ENCODE measurements around the gene PSMA5.
"Not testable (repeated sequence)": the region's sequence is repeated elsewhere in the genome, so short reads cannot be mapped to it uniquely, and the experiment has no call there.

Gene PSMA5

DNA sequence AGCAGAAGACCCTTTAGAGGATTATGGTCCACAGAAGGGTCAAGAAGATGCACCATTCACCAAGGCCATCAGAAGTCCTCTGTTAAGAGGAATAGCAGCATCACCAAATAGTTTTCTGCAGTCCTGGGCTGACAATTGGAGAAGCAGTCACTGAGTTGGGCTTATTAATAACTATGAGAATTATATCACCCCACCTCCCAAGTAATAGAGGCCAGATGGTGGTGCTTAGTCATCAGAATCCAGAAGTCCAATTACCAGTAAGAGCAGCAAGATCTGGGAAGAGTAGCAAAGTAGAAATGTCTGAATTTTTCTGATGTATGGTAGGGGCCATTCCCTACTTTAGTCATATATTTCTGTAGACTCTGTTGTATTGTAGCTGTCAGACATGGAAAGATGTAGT is 6.1 kb upstream of the PSMA5 start:
- no peak for DNase-seq (ENCODE audit: low read depth in 2 of 2)

DNA sequence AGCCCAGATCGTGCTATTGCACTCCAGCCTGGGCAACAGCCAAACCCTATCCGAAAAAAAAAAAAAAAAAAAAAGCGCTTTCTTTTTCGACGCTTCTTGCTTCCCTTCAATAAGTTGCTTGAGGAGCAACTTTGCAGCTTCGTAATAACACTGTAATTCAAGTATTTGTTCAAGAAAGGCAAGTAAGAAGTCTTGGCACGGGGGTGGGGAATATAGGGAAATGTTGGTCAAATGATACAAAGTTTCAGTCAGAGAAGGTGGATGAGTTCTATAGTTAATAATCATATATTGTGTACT is 871 bp upstream of the PSMA5 start:
- DNase-seq (ENCODE audit: low read depth in 2 of 2): no peak

DNA sequence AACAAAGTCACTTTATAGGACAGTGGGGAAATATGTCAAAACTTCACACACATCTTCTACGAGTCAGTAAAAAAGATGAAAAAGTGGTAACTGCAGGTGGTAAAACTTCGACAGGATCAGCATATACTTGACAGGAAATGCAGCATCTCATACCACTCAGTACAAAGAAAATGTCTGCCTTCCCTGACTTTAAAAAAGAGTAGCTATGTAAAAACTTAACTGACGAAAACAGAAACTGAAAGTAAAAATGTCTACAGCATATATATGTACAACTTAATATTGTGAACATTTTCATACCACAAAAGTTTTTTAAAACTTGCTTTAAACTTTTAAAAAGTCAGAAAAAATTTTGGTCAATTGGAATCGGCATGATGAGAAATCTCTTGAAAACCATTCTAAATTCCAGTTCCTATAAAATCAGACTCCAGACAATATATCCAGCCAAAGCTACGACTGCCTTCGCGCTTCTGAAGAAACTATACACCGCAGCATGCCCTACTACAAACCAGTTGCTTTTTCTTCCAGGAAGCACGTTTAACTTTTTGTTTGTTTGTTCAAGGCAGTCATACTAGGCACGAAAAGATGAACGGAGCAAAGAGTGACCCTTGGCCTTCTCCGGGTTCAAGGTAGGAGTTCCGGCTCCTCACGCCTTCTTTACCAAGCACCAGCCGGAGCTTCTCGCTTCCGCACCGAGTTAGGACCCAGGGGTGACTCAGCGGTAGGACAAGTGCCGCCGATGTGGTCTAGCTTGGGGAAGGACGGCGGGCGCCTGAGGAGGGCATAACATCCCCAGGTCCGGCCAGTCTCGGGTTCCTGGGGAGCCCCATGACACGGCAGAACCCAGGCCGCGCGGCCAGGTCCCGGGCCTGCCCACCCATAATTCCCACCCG is 612 bp downstream of the PSMA5 start:
- peak; percentile 49 to 58 for DNase-seq (ENCODE audit: low read depth in 2 of 2)

DNA sequence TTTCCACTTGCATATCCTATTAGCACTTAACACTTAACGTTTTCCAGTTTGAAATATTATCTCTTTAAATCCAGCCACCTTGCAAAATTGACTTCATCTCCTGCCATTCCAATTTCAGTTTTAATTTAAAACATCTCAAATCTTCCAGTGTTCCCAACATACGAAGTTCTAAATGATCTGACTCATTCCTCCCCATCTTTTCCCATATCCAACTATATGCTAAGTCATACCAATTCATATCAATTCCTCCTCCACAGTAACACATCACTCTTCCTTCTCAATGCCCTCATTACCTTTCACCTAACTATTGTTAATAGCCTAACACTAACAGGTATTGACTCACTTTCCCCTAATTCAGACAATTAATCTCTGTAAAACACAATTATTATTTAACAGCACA is 2.8 kb downstream of the PSMA5 start:
- DNase-seq (ENCODE audit: low read depth in 2 of 2): no peak

DNA sequence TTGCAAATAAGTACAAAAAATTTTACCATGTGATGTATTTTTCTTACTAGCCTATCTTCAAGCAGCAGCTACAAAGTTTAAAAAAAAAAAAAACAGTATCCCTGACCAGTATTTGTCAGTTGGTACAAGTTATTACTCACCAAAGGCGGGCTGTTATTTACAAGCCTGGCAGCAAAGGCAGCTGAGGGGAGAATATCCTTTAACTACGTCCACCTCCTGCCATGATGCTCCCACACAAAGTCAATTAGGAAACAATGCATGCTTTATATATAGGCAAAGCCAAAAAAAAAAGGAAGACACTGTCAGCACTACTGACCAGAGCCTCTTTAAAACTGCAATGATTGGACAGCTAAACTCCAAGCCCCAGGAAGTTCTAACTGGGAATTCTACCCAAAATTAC is 13.7 kb downstream of the PSMA5 start:
- no peak for DNase-seq (ENCODE audit: low read depth in 2 of 2)

DNA sequence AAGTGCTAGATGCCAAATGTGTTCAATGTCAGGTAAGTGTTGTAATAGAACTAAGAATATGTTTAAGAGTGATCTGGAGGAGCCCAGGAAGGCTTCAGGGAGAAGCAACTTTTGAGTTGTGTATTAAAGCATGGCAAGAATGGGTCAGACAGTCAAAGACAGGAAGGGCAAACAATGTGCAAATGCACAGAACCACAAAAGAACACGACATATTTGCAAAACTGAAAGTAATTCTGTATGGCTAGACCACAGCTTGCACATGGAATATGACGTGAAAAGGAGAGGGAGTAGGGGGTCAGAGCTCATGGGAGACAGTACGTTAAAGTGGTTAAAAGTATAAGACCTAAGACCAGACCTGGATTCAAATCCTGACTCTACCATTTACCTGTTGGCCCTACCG is 21.4 kb downstream of the PSMA5 start:
- DNase-seq (ENCODE audit: low read depth in 2 of 2): no peak

DNA sequence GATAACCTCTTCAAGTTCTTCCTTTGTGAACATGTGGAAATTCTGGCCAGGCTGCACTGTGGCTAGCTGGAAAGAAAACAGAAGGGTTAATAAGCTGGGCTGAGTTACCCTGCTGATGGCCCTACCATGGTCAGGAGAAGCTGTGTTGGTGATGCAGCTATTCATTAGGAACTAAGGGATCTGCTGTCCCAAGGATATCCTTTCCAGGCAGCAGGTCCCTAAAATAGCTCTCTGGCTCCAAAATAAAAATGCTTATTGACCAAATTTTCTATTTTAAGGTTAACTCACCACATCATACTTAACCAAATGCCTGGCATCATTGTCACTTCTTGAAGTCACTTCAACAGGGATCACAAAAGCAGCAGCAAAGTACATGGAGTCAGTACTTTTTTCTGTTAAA is 24.2 kb downstream of the PSMA5 start:
- no peak for DNase-seq (ENCODE audit: low read depth in 2 of 2)

DNA sequence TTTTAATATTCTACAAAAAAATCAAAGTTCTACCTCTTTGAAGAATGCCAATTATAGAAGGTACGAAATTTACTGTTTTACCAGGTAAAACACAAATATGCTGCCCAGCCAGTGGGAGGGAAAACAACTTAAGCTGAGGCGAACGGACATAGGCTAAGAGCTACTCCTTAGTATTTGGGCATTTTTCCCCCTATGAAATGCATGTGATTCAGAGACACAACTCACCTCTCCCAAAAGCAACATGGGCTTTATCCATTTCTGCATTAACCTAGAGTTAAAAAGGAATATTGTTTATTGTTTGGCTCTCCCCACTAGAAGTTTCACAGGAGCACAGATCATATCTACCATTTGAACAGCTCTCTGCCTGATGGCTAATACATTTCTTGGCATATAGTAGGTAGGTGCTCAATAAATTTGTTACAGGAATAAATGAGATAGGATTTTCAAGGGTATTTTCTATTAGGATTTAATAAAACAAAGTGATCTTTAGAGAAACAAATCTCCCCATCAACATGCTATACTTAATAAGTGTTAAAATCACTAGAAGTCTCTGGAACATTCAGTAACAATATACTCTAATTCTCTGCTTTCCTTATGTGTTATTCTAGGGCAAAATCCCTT is 26.1 kb downstream of the PSMA5 start:
- no peak for DNase-seq (ENCODE audit: low read depth in 2 of 2)

DNA sequence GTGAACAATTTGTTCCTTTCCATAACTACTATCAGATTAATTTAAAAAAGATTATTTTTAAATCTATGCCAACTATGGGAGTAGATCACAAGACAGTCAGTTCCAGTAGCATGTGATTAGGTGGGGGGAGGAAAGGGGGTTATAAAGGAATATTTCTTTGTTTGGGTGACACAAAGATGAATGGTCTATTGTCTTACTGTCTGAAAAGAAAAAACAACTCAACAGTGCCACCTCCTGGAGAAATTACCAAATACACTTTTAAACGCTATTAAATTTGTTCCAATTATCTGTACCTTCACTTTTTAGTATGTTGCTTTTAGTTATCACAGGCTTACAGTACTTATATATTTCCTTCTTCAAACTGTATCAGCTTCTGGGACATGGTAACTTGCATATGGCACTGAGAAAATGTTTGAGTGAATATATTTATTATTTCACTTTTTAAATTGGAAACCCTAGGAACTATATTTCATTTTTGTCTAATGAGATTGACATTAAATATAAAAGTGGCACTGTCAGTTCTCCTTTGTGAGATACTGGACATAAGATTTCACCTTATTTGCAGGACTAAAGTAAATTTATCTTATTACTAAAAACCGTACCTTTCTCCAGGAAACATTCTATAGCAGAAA is 26.8 kb downstream of the PSMA5 start:
- no peak for DNase-seq (ENCODE audit: low read depth in 2 of 2)

DNA sequence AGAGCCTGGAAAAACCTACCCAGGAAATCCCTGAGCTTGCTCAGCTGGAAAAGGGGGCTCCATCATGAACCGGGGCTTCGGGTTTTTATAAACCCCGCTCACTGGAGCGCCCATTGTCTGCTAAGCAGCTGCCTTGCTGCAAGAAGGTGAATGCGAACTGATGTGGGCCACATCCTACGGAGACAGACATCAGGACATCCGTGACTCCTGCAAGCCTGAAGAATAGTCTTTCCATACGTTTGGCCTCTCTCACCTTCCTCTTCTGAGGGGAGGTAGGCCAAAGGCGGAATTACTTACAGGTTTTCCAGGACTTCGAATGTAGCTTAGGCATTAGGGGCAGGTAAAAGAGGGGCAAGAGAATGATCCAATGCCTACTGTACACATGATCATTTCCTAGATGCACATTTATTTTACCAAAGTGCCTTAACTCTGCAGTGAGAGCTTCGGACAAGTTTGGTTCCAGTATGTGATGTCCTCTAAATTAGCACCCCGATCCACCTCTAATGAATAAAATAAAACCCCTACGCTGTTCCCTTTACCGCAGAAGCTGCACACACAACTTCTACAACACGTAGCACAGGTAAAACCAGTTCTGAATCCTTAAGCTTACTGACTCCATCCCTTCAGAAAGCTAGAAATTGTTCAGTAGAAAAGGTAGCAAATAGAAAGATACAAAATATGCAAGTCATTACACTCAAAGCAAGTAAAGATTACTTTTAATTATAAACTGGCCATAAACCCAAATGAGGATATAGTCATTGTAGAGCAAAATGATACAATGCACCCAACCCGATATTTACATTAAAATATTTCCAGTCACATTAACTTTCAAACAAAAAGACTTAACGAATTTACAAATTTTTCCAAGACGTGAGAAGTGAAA is 27.7 kb downstream of the PSMA5 start:
- DNase-seq (ENCODE audit: low read depth in 2 of 2): no peak

DNA sequence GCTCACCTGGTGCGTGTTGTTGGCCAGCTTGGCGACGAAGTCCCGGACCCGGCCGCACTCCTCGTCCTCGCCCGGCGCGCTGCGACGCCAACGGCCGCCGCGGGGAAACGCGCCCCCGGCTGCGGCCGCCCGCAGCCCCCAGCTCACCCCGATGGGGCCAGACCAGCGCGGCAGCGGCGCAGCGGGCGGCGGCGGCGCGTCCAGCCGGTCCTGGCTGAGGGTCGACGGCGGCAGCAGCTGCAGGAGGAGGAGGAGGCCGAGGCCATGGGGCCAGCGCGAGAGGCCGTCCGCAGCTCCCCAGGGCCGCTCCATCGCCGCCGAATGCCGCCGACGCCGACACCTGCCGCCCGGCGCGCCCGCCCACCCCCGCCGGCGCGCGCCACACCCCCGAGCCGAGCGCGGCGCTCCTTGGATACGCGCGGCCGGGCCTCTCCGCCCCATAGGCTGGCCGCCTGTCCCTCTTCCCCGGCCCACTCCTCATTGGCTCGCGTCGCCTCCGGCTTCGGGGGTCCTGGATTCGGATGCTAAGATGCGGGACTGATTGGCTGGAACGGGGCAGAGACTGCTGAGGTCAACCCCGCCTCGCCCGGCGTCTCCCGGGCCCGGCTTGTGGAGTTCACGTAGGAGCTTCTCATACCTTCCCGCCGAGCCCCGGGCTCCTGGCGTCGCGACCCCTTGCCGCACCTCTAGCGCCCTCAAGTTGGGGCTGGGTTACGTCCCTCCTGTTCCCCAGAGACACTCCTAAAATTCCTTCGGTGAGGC is 28.5 kb downstream of the PSMA5 start, which contains the start of gene SORT1:
Gene SORT1 (minus strand): TSS at position 338 of the 762 bp plus-strand sequence. CDS start 26 bp downstream, at position 312.
- DNase-seq (ENCODE audit: low read depth in 2 of 2): peak; percentile 48 to 65

DNA sequence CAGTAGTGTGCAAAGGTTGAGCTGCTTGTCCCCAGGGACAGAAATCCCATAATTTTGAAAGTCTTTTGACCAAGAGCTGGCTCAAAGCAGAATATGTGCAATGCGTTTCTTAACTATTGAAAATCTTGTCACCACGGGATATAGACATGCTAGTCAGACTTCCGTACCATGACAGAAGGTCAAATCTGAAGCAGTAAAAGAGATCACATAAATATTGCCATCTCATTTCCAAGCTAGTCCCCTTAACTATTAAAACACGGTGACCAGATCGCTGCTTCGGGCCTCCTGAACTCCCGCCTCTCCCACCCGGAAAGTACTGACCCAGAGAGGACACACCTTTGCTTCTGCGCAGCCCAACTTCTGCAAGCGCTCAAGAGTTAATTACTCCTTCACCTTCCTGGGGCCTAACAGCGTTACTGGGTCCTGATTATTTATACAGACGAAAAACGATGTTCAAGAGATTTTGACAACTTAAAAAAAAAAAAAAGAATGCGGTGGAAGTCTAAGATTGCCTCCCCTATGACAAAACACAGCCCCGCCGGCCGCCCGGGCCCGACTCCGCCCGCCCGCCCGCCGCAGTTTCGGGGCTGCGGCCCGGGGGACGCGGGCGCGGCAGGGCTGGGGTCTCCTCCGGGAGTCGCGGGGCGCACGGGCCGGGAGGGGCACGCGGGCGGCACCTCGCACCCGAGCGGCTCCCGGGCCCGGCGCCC is 29.2 kb downstream of the PSMA5 start:
- DNase-seq (ENCODE audit: low read depth in 2 of 2): no peak

DNA sequence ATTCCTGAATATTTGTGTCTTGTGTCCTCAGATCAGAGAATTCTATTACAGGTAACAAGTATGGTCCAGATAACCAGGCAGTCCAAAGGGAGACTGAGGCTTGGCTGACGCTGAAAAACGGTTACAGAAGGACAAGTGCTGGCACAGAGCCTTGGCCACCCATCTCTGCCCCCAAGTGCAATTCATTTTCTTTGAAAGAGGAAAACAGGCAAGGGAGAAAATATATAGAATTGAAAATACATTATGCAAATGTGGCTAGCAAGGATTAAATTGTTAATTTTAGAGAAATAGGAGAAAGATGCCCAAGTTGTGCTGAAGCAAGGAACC is 29.8 kb downstream of the PSMA5 start:
- no peak for DNase-seq (ENCODE audit: low read depth in 2 of 2)

DNA sequence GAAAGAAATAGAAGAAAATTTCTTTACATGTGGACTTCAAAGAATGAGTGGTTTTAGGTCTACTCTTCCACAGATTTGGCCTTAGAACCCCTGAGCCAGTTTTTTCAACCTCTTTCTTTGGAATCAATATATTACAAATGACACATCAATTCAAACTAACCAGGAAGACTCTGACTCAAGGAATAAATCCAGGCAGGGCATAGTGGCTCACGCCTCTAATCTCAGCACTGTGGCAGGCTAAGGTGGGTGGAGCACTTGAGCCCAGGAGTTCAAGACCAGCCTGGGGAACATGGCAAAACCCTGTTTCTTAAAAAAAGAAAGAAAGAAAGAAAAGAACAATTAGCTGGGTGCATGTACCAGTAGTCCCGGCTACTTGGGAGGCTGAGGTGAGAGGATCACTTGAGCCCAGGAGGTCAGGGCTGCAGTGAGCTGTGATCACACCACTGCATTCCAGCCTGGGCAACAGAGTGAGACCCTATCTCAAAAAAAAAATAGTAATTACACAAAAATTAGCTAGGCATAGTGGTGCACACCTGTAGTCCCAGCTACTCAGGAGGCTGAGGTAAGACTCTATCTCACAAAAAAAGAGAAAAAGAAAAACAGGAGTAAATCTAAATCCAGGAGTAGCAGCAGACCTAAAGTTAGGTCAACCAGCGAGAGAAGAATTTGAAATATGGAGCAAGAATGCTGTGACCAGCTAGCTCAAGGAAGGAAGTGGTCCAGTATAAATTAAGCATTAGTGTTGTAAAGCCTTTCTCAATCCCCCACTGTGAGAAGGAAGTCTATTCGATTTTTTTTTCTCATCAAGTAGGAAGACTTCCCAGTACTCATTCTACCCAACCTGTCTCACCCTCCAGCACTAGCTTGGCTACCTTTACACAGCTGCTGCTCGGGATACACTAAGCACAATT is 30.4 kb downstream of the PSMA5 start:
- no peak for DNase-seq (ENCODE audit: low read depth in 2 of 2)

DNA sequence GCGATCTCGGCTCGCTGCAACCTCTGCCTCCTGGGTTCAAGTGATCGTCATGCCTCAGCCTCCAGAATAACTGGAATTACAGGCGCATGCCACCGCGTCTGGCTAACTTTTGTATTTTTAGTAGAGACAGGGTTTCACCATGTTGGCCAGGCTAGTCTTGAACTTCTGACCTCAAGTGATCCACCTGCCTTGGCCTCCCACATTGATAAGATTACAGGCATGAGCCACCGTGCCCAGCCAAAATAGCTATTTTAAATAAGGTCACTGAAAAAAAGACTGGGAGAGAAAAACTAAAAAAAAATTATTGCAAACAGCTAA is 31.0 kb downstream of the PSMA5 start:
- not testable (repeated sequence) for DNase-seq (ENCODE audit: low read depth in 2 of 2)

DNA sequence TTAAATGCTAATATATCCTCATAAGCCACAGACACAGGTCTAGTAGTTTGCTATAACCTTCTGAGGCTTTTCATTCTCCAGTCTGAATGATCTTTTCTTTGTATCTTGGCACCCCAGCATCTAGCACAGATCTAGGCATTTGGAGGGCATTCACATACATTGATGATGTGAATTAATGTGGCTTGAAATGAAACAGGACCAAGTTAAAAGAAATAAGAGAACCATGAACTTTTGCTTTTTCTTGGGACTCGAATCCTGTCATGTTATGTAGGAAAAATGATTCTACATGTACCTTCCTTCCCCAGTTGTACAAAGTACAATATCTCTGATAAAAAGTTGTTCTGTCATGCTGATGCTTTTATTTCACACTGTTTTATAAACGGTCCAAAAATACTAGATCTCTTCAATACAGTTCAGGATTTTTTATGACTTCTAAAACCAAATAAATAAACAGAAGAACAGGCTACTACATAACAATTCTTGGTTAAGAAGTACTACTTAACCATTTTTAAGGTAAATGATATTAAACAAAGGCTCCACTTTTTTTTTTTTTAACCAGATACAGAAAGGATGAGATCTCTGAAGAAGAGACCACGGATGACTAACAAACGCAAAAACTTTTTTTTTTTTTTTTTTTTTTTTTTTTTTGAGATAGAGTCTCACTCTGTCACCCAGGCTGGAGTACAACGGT is 31.5 kb downstream of the PSMA5 start:
- DNase-seq (ENCODE audit: low read depth in 2 of 2): no peak

DNA sequence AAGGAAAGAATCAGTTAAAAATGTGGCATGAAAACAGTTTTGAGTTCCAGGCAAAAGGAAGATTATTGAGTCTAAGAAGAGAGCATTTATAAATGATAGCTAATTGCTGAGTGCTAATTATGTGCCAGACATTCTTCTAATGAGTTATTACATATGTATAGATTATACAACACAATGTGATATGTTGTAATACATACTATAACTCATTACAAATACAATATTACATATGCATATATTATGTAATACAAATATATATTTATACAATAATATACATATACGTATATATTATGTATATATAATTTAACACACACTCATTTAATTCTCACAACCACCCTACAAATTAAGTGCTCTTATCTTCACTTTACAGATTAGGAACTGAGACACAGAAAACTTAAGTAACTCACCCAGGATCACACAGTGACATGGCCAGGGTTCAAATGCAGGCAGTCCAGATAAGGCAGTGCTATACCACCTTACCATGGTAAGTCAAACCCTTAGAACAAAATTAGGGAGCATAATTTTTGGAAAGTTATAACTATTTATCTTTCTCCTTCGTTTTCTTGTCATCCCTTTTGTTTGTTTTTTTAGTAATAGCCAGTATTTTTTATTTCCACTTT is 32.5 kb downstream of the PSMA5 start:
- no peak for DNase-seq (ENCODE audit: low read depth in 2 of 2)

DNA sequence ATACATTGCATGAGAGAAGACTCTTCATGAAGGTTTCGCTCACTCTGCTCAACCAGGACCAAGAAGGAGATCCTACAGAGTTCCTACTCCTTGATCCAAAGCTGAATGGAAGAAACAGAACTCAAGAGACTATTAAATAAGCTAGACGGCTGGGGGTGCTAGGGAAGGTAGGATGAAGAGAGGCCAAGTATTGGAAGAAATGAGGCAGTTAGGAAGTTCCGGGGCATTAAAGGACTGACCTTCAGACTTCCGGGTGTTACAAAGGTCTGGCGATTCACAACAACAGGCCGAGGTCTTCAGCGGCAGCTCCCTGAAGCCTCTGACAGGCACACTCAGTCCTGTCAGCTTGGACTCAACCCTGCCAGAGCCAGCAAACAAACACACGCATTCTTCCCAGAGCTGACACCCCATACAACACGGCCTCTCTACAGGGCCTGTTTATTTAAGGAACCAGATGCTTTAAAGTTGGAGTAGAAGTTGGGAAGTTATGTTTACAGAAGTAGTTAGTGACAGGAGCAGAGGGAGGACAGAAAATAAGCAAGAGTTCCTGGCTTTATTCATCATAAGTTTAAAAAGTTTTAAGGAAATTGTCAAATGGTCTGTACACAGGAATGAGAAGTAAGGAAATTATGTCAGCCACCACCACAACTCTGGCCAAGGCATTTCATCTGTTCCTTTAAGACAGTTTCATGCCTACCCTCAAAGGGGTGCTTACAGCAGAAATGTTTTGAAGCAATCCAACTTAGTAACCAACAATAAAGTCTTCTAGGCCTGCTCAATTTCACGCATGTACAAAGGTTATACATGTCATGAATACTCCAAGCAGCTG is 33.2 kb downstream of the PSMA5 start:
- DNase-seq (ENCODE audit: low read depth in 2 of 2): no peak
